Testis (tissue), 3 donors: ENCODE results near the gene C10orf95. TPM values are rescaled to one million over a fixed set of nuclear protein-coding genes. Genes with fewer than 3 reads are reported as not detected.

Experiments used
- DNase-seq: peaks from one replicate; pipeline ENCODE4 v3.0.0-alpha.2; 2019
- H3K27ac ChIP-seq, 2 donors: fragments of 200-600 bp; sonication (generic); one replicate each; pipeline ENCODE4 v1.5.1; 2019
- H3K27me3 ChIP-seq: fragments of 200-600 bp; sonication (generic); one replicate; pipeline ENCODE4 v1.5.1; 2019
- H3K36me3 ChIP-seq: fragments of 200-600 bp; sonication (generic); one replicate; pipeline ENCODE4 v1.5.1; 2017; ENCODE audit warnings: low read depth; ENCODE audit errors: missing control alignments
- H3K4me1 ChIP-seq: fragments of 200-600 bp; sonication (generic); one replicate; pipeline ENCODE4 v1.5.1; 2019
- H3K4me3 ChIP-seq, 2 donors: fragments of 200-600 bp; sonication (generic); one replicate each; pipeline ENCODE4 v1.5.1; 2017 to 2019
- H3K9me3 ChIP-seq: fragments of 200-600 bp; sonication (generic); one replicate; pipeline ENCODE4 v1.5.1; 2017
- CTCF ChIP-seq, 3 experiments: fragments of 450-650 bp in 2 of 3; fragments of 200-600 bp in 1 of 3; sonication (generic) in 1 of 3; IDR thresholded peaks; one replicate each; pipeline ENCODE4 v1.5.1; 2016 to 2019; ENCODE audit warnings: antibody characterized with exemption in 3 of 3, mild to moderate bottlenecking in 2 of 3, moderate library complexity in 1 of 3
- POLR2A ChIP-seq: fragments of 450-650 bp; IDR thresholded peaks from one replicate; pipeline ENCODE4 v1.6.1; 2017; ENCODE audit warnings: antibody characterized with exemption, mild to moderate bottlenecking, moderate library complexity
- WGBS, 2 donors: methylation state at CpG; one replicate each; pipeline ENCODE4 v1.1.5; 2018; 5-methylcytosine and 5-hydroxymethylcytosine counted together
- intact Hi-C: fragments of 100-400 bp; cut with DNase I; formaldehyde crosslinking; loops from one replicate; pipeline ENCODE4 v1.15.1; 2023; ENCODE audit warnings: low total_unique reads
- polyA plus RNA-seq: library from polyadenylated mRNA; stranded (reverse); fragments of 350-450 nt; fragmentation: Illumina TruSeq; extraction: RNeasy Lipid Tissue Mini Kit (QIAGEN cat#74804); gene quantifications from one replicate; pipeline ENCODE4 v1.2.3, GENCODE V29; 2014; ENCODE audit warnings: low read depth, low replicate concordance; ENCODE audit not compliant: insufficient read depth
- total RNA-seq, 2 donors: library from RNA; depleted of rRNA; stranded (reverse); fragments of >200 nt; gene quantifications; one replicate each; pipeline ENCODE4 v1.2.3, GENCODE V29; 2016

C10orf95 gene
- total and polyA plus RNA-seq, 3 donors from 2014 or later, result 0.29 to 1.3 (median 0.55) TPM

DNA sequence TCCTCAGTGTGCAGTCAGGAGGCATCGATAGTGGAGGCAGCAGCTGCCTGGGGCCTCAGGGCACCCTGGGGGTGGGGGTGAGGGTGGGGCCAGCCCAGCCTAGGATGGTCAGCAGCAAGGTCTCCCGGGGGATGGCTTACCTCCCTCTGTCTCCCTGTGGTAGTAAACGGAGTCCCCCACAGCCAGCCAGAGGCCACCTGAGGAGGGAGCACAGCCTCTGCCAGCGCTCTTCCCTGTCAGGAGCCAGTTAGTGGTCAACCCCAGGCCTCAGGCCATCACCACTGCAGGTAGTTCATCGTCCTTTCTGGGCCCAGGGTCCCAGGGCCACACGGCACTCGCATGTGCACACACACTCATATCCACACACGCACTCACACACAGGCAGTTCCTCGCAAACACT is 29.1 kb upstream of the C10orf95 start:
- TF ChIP-seq CTCF (IDR thresholded peaks at IDR 0.05) (no peak), POLR2A (no peak)
- no peak for DNase-seq
- intact Hi-C loops, result no loop called here
- Histone ChIP-seq H3K36me3 (no peaks in the 10 kb centered on the region), H3K4me3 (no peak overlapping the region), H3K9me3 (no peaks in the 10 kb centered on the region), H3K4me1 (no peaks in the 10 kb centered on the region), H3K27me3 (no peaks in the 10 kb centered on the region), H3K27ac (no peak overlapping the region)
- 86 to 90% methylated on average over 8 to 9 of the region's 9 CpGs for WGBS, 2 donors

GRCh38 chr10:102479651-102480050 is 28.3 kb upstream of the C10orf95 start:
- no peak for DNase-seq
- H3K36me3 ChIP-seq, result no peaks in the 10 kb centered on the region
- H3K27ac ChIP-seq, result no peak overlapping the region

GRCh38 chr10:102476466-102477141 is 25.3 kb upstream of the C10orf95 start:
- intact Hi-C loops, result loop anchor here (10.0 kb wide), 1 partner anchor 52 kb away; the partner anchor contains the start of gene FBXL15
- H3K27ac ChIP-seq, result no peak overlapping the region
- 42 to 65% methylated on average over 2 to 9 of the region's 9 CpGs for WGBS, 2 donors
- no peaks in the 10 kb centered on the region for H3K4me1 ChIP-seq
- no peak overlapping the region for H3K4me3 ChIP-seq
- H3K36me3 ChIP-seq, result no peaks in the 10 kb centered on the region
- H3K27me3 ChIP-seq, result no peaks in the 10 kb centered on the region
- no peaks in the 10 kb centered on the region for H3K9me3 ChIP-seq
- TF ChIP-seq POLR2A, result no peak
- TF ChIP-seq CTCF (IDR thresholded peaks at IDR 0.05), result no peak
- no peak for DNase-seq

More at GRCh38 chr10:102479651-102480050, 28.3 kb upstream of the C10orf95 start:
- H3K27me3 ChIP-seq, result no peaks in the 10 kb centered on the region
- H3K4me1 ChIP-seq, result no peaks in the 10 kb centered on the region
- TF ChIP-seq CTCF (IDR thresholded peaks at IDR 0.05) (no peak), POLR2A (no peak)
- no peak overlapping the region for H3K4me3 ChIP-seq
- no peaks in the 10 kb centered on the region for H3K9me3 ChIP-seq
- intact Hi-C loops, result loop anchor here (10.0 kb wide), 1 partner anchor 55 kb away; the partner anchor contains the start of gene FBXL15

- WGBS, 2 donors, result 93 to 96% methylated on average over 6 to 9 of the region's 9 CpGs
- H3K36me3 ChIP-seq, result no peaks in the 10 kb centered on the region
These were observed 24.2 kb upstream of the C10orf95 start for GRCh38 chr10:102475451-102476040.

More at GRCh38 chr10:102475451-102476040, 24.2 kb upstream of the C10orf95 start:
- TF ChIP-seq CTCF (IDR thresholded peaks at IDR 0.05) (no peak), POLR2A (no peak)
- H3K4me1 ChIP-seq, result no peaks in the 10 kb centered on the region
- no peaks in the 10 kb centered on the region for H3K27me3 ChIP-seq
- H3K4me3 ChIP-seq, result no peak overlapping the region
- no peak overlapping the region for H3K27ac ChIP-seq
- no peak for DNase-seq
- intact Hi-C loops, result loop anchor here (10.0 kb wide), 1 partner anchor 51 kb away; the partner anchor contains the start of gene FBXL15
- H3K9me3 ChIP-seq, result no peaks in the 10 kb centered on the region
